Measurements from ENCODE around the gene DOK1.

DNA sequence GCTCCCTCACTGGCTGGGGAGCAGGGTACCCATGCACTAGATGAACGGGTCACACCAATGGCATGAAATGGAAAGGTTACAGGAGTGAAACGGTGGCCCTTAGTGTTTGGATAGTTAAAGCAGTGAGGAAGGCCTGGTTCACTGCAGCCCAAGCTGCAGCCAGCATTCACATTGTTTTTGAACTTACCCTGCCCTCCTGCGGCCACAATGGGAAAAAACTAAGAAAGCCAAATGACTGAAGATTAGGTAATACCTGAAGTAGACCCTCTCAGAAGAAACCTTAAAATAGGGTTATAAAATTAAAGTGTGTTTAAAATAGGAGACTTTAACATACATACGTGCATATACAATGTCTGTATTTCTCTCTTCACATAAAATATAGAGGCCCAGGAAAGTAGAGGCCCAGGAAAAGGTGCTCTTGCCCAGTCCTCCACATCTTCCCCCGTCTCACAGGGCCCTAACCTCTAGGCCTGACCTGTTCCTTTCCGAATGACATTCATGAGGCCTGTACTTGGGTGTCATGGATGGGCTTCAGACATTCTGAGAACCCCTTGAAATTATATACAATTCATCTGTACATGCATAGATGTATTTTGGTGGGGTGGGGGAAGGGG lies 33.3 kb downstream of the DOK1 start:
- TF ChIP-seq POLR2A (IDR thresholded peaks at IDR 0.05; ENCODE audit: low read length) (no peak), GATA1 (IDR thresholded peaks at IDR 0.05; ENCODE audit: low read depth, low read length) (no peak)
